HL-60/S4 treated with retinoic acid at 250 ng/mL for 4 days and 3 days (cell line): Measurements from ENCODE around the gene PPP1R11.
"Not testable (repeated sequence)": the region's sequence is repeated elsewhere in the genome, so short reads cannot be mapped to it uniquely, and the experiment has no call there.

ENCODE experiments used
- in situ Hi-C: fragments of 300-500 bp; cut with MboI; formaldehyde crosslinking; loops from 2 replicates; pipeline ENCODE4 v1.7.0; 2022; ENCODE audit warnings: low sequenced_read_pairs

Gene PPP1R11

GRCh38 chr6:30066577-30067459 lies at the start of gene PPP1R11:
Gene PPP1R11 (plus strand): TSS chr6:30067198. CDS start chr6:30067411, 213 bp downstream.
- in situ Hi-C loops = no loop called here

GRCh38 chr6:30019819-30020218 lies 47.2 kb upstream of the PPP1R11 start:
- in situ Hi-C loops = loop anchor here (25.0 kb wide), 1 partner anchor 283 kb away; no protein-coding TSS in a partner anchor

GRCh38 chr6:30020626-30021025 lies 46.4 kb upstream of the PPP1R11 start:
- in situ Hi-C loops = loop anchor here (25.0 kb wide), 1 partner anchor 283 kb away; no protein-coding TSS in a partner anchor

GRCh38 chr6:30022189-30022588 lies 44.8 kb upstream of the PPP1R11 start:
- in situ Hi-C loops = loop anchor here (25.0 kb wide), 1 partner anchor 285 kb away; no protein-coding TSS in a partner anchor

- in situ Hi-C loops = loop anchor here (25.0 kb wide), 1 partner anchor 285 kb away; no protein-coding TSS in a partner anchor
Observed at GRCh38 chr6:30022712-30023111, 44.3 kb upstream of the PPP1R11 start.

GRCh38 chr6:30025186-30025585 lies 41.8 kb upstream of the PPP1R11 start:
- in situ Hi-C loops = no loop called here

GRCh38 chr6:30029588-30029987 lies 37.4 kb upstream of the PPP1R11 start:
- in situ Hi-C loops = no loop called here

GRCh38 chr6:30031381-30031780 lies 35.6 kb upstream of the PPP1R11 start:
- in situ Hi-C loops = no loop called here

GRCh38 chr6:30033440-30033839 lies 33.6 kb upstream of the PPP1R11 start:
- in situ Hi-C loops = not testable (repeated sequence)

- in situ Hi-C loops = no loop called here
Observed at GRCh38 chr6:30035784-30036183, 31.2 kb upstream of the PPP1R11 start.

- in situ Hi-C loops = no loop called here
Observed at GRCh38 chr6:30037182-30037788, 29.7 kb upstream of the PPP1R11 start.

GRCh38 chr6:30041221-30041620 lies 25.8 kb upstream of the PPP1R11 start:
- in situ Hi-C loops = no loop called here

GRCh38 chr6:30041821-30042220 lies 25.2 kb upstream of the PPP1R11 start:
- in situ Hi-C loops = no loop called here

GRCh38 chr6:30042476-30042875 lies 24.5 kb upstream of the PPP1R11 start:
- in situ Hi-C loops = no loop called here

GRCh38 chr6:30042914-30043313 lies 24.1 kb upstream of the PPP1R11 start:
- in situ Hi-C loops = no loop called here

- in situ Hi-C loops = no loop called here
Observed at GRCh38 chr6:30043744-30044143, 23.3 kb upstream of the PPP1R11 start.

- in situ Hi-C loops = no loop called here
Observed at GRCh38 chr6:30044630-30045029, 22.4 kb upstream of the PPP1R11 start.

- in situ Hi-C loops = no loop called here
Observed at GRCh38 chr6:30047220-30047619, 19.8 kb upstream of the PPP1R11 start.

- in situ Hi-C loops = no loop called here
Observed at GRCh38 chr6:30053682-30054081, 13.3 kb upstream of the PPP1R11 start.

- in situ Hi-C loops = no loop called here
Observed at GRCh38 chr6:30055513-30055912, 11.5 kb upstream of the PPP1R11 start.

- in situ Hi-C loops = no loop called here
Observed at GRCh38 chr6:30060606-30061091, 6.3 kb upstream of the PPP1R11 start.
